ENCODE data around the gene PPIP5K1.
"Not testable (repeated sequence)": the region's sequence is repeated elsewhere in the genome, so short reads cannot be mapped to it uniquely, and the experiment has no call there.

Gene PPIP5K1

GRCh38 chr15:43544266-43544665 lies 45.7 kb downstream of the PPIP5K1 start:
- no peak for DNase-seq

DNA sequence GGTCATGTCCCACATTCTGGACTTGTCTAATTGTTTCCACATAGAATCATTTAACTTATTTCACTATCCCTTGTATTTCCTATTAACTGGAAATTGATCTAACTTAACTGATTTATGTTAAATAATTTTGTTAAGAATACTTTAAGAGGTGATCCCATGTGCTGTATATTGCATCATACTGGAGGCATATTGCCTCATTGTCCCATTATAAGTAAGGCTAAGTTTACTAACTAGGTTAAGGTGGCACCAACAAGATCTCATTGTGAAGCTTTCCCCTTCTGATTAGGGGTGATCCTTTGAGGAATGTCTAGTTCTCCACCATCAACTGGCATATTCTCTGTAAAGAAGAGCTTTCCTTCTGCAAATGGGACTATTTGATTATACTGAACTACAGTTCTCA lies 48.2 kb downstream of the PPIP5K1 start:
- DNase-seq: no peak

- no peak for DNase-seq
These were observed 51.9 kb downstream of the PPIP5K1 start for GRCh38 chr15:43538091-43538490.

DNA sequence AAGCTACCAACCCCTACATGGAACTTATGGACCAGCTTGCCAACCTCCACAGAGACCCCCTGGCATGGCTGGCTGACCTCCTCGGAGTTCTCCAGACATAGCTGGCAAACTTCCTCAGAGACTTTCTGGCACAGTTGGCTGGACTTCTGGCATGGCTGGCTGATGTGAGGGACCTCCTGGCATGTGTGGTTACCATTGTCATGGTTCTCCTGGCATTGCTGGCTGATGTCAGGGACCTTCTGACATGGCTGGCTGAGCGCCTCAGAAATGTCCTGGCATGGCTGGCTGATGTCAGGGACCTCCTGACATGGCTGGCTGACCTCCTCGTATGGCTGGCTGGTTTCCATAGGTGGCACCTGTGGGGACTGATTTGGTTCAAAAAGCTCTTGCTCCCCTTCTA lies 55.1 kb downstream of the PPIP5K1 start:
- no peak for DNase-seq

DNA sequence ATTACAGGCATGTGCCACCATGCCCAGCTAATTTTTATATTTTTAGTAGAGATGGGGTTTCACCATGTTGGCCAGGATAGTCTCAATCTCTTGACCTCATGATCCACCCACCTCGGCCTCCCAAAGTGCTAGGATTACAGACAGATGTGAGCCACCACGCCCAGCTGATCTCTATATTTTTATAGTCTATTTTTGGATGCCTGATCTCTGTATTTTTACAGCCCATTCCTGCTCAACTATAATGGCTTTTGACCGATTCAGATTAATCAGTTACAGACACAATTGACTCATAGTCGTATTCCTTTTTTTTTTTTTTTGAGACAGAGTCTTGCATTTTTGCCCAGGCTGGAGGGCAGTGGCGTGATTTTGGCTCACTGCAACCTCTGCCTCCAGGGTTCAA lies 57.2 kb downstream of the PPIP5K1 start:
- not testable (repeated sequence) for DNase-seq

GRCh38 chr15:43531018-43531670 lies 58.9 kb downstream of the PPIP5K1 start:
- no peak for DNase-seq

DNA sequence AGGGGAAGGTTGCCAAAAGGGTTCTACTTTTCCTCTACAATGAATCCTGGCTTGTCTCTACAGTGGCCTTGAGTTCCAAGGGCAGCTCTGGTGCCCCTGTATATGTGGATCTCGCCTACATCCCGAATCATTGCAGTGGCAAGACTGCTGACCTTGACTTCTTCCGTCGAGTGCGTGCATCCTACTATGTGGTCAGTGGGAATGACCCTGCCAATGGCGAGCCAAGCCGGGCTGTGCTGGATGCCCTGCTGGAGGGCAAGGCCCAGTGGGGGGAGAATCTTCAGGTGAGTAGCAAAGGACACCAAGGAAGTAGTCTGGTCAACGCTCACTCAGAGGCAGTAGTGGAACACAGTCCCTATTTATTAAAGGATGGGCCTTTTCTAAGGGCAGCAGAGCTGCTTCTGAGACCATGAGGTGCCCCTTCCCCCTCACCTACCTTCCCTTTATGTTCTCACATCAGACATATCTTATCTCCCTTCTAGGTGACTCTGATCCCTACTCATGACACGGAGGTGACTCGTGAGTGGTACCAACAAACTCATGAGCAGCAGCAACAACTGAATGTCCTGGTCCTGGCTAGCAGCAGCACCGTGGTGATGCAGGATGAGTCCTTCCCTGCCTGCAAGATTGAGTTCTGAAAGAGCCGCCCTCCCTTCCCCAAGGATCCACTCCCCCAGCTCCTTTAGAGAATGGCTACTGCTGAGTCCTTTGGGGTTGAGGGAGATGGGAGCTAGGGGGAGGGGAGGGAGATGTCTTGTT lies 60.2 kb downstream of the PPIP5K1 start:
- no peak for DNase-seq

DNA sequence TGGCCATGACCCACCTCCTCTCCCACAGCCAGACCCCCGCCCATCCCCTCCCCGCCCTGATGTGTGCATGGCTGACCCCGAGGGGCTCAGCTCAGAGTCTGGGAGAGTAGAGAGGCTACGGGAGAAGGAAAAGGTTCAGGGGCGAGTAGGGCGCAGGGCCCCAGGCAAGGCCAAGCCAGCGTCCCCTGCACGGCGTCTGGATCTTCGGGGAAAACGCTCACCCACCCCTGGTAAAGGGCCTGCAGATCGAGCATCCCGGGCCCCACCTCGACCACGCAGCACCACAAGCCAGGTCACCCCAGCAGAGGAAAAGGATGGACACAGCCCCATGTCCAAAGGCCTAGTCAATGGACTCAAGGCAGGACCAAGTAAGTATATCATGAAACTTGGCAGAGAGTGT lies 60.9 kb downstream of the PPIP5K1 start:
- DNase-seq: no peak

GRCh38 chr15:43528542-43529007 lies 61.4 kb downstream of the PPIP5K1 start:
- DNase-seq: no peak

GRCh38 chr15:43527802-43528541 lies 62.0 kb downstream of the PPIP5K1 start:
- DNase-seq: no peak

DNA sequence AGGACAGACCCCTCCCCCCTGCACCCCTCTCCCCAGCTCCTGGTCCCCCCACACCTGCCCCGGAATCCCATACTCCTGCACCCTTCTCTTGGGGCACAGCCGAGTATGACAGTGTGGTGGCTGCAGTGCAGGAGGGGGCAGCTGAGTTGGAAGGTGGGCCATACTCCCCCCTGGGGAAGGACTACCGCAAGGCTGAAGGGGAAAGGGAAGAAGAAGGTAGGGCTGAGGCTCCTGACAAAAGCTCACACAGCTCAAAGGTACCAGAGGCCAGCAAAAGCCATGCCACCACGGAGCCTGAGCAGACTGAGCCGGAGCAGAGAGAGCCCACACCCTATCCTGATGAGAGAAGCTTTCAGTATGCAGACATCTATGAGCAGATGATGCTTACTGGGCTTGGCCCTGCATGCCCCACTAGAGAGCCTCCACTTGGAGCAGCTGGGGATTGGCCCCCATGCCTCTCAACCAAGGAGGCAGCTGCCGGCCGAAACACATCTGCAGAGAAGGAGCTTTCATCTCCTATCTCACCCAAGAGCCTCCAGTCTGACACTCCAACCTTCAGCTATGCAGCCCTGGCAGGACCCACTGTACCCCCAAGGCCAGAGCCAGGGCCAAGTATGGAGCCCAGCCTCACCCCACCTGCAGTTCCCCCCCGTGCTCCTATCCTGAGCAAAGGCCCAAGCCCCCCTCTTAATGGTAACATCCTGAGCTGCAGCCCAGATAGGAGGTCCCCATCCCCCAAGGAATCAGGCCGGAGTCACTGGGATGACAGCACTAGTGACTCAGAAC lies 62.8 kb downstream of the PPIP5K1 start:
- DNase-seq: no peak

- DNase-seq: no peak
These were observed 63.6 kb downstream of the PPIP5K1 start for GRCh38 chr15:43526261-43526930.

GRCh38 chr15:43525131-43525530 lies 64.9 kb downstream of the PPIP5K1 start:
- no peak for DNase-seq

GRCh38 chr15:43524254-43524845 lies 65.7 kb downstream of the PPIP5K1 start:
- no peak for DNase-seq

- no peak for DNase-seq
These were observed 66.4 kb downstream of the PPIP5K1 start for GRCh38 chr15:43523646-43524045.

- DNase-seq: no peak
These were observed 67.8 kb downstream of the PPIP5K1 start for GRCh38 chr15:43522247-43522646.

DNA sequence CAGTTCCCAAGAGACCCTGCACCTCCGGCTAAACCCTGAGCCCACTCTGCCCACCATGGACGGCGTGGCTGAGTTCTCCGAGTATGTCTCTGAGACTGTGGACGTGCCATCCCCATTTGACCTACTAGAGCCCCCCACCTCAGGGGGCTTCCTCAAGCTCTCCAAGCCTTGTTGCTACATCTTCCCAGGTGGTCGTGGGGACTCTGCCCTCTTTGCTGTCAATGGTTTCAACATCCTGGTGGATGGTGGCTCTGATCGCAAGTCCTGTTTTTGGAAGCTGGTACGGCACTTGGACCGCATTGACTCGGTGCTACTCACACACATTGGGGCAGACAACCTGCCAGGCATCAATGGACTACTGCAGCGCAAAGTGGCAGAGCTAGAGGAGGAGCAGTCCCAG lies 68.6 kb downstream of the PPIP5K1 start:
- DNase-seq: no peak

- DNase-seq: no peak
These were observed 69.9 kb downstream of the PPIP5K1 start for GRCh38 chr15:43520138-43520537.

- no peak for DNase-seq
These were observed 70.8 kb downstream of the PPIP5K1 start for GRCh38 chr15:43519196-43519595.

DNA sequence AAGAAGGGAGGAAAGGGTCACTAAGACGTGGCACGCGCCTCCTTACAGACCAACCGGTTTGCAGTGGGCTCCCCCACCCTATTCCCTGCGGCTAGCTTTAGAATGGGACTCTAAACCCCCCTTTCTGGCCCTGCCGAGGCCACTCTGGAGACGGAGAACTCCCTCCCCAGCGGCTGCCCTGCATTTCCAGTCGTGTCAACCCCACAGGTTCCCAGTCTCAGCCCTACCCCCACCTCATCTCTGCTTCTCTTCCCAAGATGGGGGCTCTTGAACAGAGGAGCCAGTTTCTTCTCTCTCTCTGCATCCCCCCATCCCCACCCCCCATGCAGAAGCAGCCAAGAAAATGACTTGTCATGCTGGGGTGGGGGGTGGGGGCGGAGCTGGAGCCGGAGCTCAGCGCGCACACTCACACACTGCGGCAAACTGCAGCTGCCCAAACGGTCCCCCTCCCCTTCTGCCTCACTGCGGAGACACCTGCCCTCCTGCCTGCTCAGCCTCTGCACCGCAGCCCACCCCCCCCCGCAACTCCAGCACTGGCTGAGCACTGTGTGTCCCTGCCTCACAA lies 71.7 kb downstream of the PPIP5K1 start:
- no peak for DNase-seq

DNA sequence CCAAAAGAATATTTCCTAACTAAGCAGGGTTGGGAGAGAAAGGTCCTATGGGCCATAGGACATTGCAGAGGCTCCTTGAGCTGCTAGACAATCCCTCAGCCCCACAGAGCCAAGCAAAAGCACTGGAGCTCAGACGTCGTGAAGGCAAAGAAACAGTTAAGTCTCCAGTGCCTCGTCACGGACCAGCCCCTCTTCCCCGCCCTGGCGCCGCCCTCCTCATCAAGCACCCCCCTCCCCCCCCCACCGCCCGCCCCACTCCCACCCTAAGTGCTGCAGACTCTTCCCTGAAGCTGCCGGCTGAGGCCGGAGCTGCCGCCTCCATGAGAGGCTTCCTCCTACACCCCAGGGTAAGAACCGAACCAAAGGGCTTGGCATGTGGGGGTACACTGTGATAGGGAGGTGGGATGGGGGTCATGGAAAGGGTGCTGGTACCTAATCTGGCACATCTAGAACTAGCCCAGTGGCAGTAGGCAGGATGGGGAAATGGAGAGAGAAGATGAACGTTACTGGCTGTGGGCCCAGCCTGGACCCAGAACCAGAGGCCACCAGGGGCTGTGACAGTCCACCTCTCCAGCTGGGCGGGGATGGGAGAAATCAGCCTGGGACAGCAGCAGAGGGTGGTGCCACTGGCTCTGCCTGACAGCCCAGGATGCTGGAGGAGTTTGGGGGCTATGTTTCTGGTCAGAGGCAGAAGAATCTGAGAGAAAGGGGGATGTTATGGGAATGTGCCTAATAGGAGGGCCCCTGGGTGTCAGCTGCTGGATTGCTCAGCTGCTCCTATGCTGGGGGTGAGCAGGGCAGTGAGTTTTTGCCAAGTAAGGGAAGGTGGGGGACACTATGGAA lies 72.4 kb downstream of the PPIP5K1 start, which contains the start of gene MAP1A:
Gene MAP1A, plus strand, starts transcription at position 255 of the 843 bp plus-strand sequence. CDS start 3,866 bp downstream, outside the sequence.
- no peak for DNase-seq

All from CD4-positive, alpha-beta T cell treated with Interleukin-15 for 1 hour (primary cell).